HepG2 (cell line): Measurements from ENCODE around the gene RNASE4. TPM values are rescaled to one million over a fixed set of nuclear protein-coding genes. Genes with fewer than 3 reads are reported as not detected.

Source experiments
- ARID2 ChIP-seq: sonication (generic); formaldehyde crosslinking; IDR thresholded peaks from 2 replicates; pipeline ENCODE4 v1.8.1; 2022; ENCODE audit warnings: mild to moderate bottlenecking, missing genetic modification reagents, borderline replicate concordance
- ATF1 ChIP-seq: IDR thresholded peaks from 2 replicates; pipeline ENCODE4 v1.6.1; 2016; ENCODE audit warnings: mild to moderate bottlenecking, control low read depth
- ERF ChIP-seq: IDR thresholded peaks from 2 replicates; pipeline ENCODE4 v1.6.1; 2018; ENCODE audit warnings: missing biosample characterization, missing genetic modification reagents
- HOXA5 ChIP-seq: sonication (generic); formaldehyde crosslinking; IDR thresholded peaks from 2 replicates; pipeline ENCODE4 v1.4.0; 2020; ENCODE audit warnings: missing genetic modification reagents
- ISL2 ChIP-seq: sonication (generic); formaldehyde crosslinking; IDR thresholded peaks from 2 replicates; pipeline ENCODE4 v1.5.0; 2020; ENCODE audit warnings: missing genetic modification reagents
- KDM5A ChIP-seq: fragments of 200-600 bp; sonication (generic); IDR thresholded peaks from 2 replicates; pipeline ENCODE4 v1.7.0; 2018; ENCODE audit warnings: antibody characterized with exemption, mild to moderate bottlenecking, low read length, borderline replicate concordance
- MEF2D ChIP-seq: sonication (generic); formaldehyde crosslinking; IDR thresholded peaks from 2 replicates; pipeline ENCODE4 v1.5.1; 2020; ENCODE audit warnings: mild to moderate bottlenecking, missing genetic modification reagents
- MIER2 ChIP-seq: IDR thresholded peaks from 2 replicates; pipeline ENCODE4 v1.6.1; 2016; ENCODE audit warnings: missing biosample characterization, missing genetic modification reagents
- NFRKB ChIP-seq: fragments of 450-650 bp; IDR thresholded peaks from 2 replicates; pipeline ENCODE4 v1.6.1; 2017
- NFYB ChIP-seq: sonication (generic); formaldehyde crosslinking; IDR thresholded peaks from 2 replicates; pipeline ENCODE4 v1.4.0; 2020; ENCODE audit warnings: missing genetic modification reagents
- RBAK ChIP-seq: sonication (generic); formaldehyde crosslinking; IDR thresholded peaks from 2 replicates; pipeline ENCODE4 v1.5.1; 2020; ENCODE audit warnings: mild to moderate bottlenecking, missing genetic modification reagents
- SMAD9 ChIP-seq: sonication (generic); formaldehyde crosslinking; IDR thresholded peaks from 2 replicates; pipeline ENCODE4 v1.5.1; 2020; ENCODE audit warnings: mild to moderate bottlenecking, missing genetic modification reagents
- TGIF2 ChIP-seq: IDR thresholded peaks from 2 replicates; pipeline ENCODE4 v1.6.1; 2016; ENCODE audit warnings: control low read depth, missing compliant biosample characterization
- TRIM24 ChIP-seq: sonication (generic); formaldehyde crosslinking; IDR thresholded peaks from 2 replicates; pipeline ENCODE4 v1.8.0; 2022; ENCODE audit warnings: mild to moderate bottlenecking, missing genetic modification reagents
- YY1 ChIP-seq: IDR thresholded peaks from 2 replicates; pipeline ENCODE4 v1.6.1; 2011; ENCODE audit warnings: low read length, low read depth, moderate library complexity, mild to moderate bottlenecking; ENCODE audit not compliant: insufficient read depth, insufficient replicate concordance
- ZNF20 ChIP-seq: sonication (generic); formaldehyde crosslinking; IDR thresholded peaks from 2 replicates; pipeline ENCODE4 v1.4.0; 2020; ENCODE audit warnings: mild to moderate bottlenecking, moderate library complexity, missing genetic modification reagents
- ZNF296 ChIP-seq: sonication (generic); formaldehyde crosslinking; conservative IDR thresholded peaks from 2 replicates; pipeline ENCODE4 v1.5.0; 2020; ENCODE audit warnings: mild to moderate bottlenecking, missing genetic modification reagents
- ZNF446 ChIP-seq: sonication (generic); formaldehyde crosslinking; IDR thresholded peaks from 2 replicates; pipeline ENCODE4 v1.5.0; 2020; ENCODE audit warnings: mild to moderate bottlenecking, missing genetic modification reagents
- ZNF674 ChIP-seq: sonication (generic); formaldehyde crosslinking; IDR thresholded peaks from 2 replicates; pipeline ENCODE4 v1.5.0; 2020; ENCODE audit warnings: low read depth, mild to moderate bottlenecking, missing genetic modification reagents
- ZNF7 ChIP-seq: IDR thresholded peaks from 2 replicates; pipeline ENCODE4 v1.6.1; 2016; ENCODE audit warnings: missing biosample characterization, missing genetic modification reagents
- ZZZ3 ChIP-seq: sonication (generic); formaldehyde crosslinking; IDR thresholded peaks from 2 replicates; pipeline ENCODE4 v1.4.0; 2020; ENCODE audit warnings: missing genetic modification reagents, mild to moderate bottlenecking, borderline replicate concordance
- polyA plus RNA-seq, 8 experiments: library from polyadenylated mRNA; depleted of rRNA in 3 of 8; stranded (reverse) in 7 of 8; unstranded in 1 of 8; fragments of >200 nt; fragmentation: Illumina TruSeq in 4 of 8; extraction: Trizol in 4 of 8; gene quantifications; 2 replicates each; pipeline versions ENCODE4 v1.2.1 to v1.2.3, GENCODE V29; 2011 to 2016; ENCODE audit warnings: low read depth in 4 of 8, missing spikeins in 1 of 8, mixed read lengths in 1 of 8; ENCODE audit not compliant: insufficient read depth in 1 of 8
- total RNA-seq, 5 experiments: library from RNA; depleted of rRNA; stranded (reverse); fragments of >200 nt; fragmentation: Illumina TruSeq; extraction: Trizol; gene quantifications; 2 replicates each; pipeline ENCODE4 v1.2.3, GENCODE V29; 2016; ENCODE audit warnings: low read depth in 1 of 5
- TF ChIP-seq, protein P1 (sequence below): sonication (generic); formaldehyde crosslinking; IDR thresholded peaks from 2 replicates; pipeline ENCODE4 v1.9.0; 2021; ENCODE audit warnings: missing genetic modification reagents, mild to moderate bottlenecking, borderline replicate concordance
- TF ChIP-seq, protein P2 (sequence below): sonication (generic); formaldehyde crosslinking; IDR thresholded peaks from 2 replicates; pipeline ENCODE4 v1.4.0; 2020; ENCODE audit warnings: missing genetic modification reagents
- TF ChIP-seq, protein P3 (sequence below): sonication (generic); formaldehyde crosslinking; IDR thresholded peaks from 2 replicates; pipeline ENCODE4 v1.5.0; 2020; ENCODE audit warnings: missing genetic modification reagents
- TF ChIP-seq, protein P4 (sequence below): IDR thresholded peaks from 2 replicates; pipeline ENCODE4 v1.6.1; 2016; ENCODE audit warnings: low read depth
- TF ChIP-seq, protein P5 (sequence below): sonication (generic); formaldehyde crosslinking; IDR thresholded peaks from 2 replicates; pipeline ENCODE4 v1.4.0; 2020; ENCODE audit warnings: missing genetic modification reagents

RNASE4 gene
- total and polyA plus RNA-seq, 2 of the 13 experiments (the other 11 are each of a cell fraction or from before 2014, with no cell fraction given), result 109 to 983 TPM

DNA sequence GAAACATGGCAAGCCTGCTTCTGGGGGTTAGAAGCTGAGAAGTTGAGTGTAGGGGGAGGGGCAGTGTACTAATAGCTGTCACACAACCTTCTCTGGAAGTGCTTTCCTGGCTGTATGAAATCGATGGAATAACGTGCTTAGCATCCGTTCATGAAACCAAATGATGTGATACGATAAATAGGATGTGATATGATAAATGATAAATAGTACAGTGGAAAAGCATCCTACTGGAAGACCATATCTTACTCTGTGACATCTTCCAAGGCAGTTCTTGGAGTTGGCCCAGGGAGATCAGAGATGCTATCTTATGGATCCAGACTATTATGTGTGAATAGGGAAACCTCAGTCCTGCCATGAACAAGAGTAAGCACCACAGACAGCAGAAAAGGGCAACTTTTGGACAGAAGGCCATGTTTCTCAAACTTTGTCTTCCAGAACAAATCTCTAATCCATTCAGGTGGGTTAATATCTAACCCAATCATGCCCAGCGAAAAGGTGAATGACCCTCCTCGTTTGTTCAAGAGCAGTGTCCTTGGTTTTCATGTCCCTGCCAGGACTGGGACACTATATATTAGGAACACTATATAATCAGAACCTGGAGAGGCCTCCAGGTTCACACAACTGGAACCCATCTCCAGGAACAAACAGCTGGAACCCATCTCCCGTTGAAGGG lies 3.9 kb downstream of the RNASE4 start, which contains the start of gene ANG (continued):
- TF ChIP-seq ISL2 (CRISPR knock-in tag) (peak; percentile 40; the same call in 1 of the 2 replicates), HOXA5 (CRISPR knock-in tag) (no peak), ZNF674 (CRISPR knock-in tag) (no peak), NFYB (CRISPR knock-in tag) (no peak), TRIM24 (CRISPR knock-in tag) (no peak), MEF2D (CRISPR knock-in tag) (no peak), ATF1 (CRISPR knock-in tag) (no peak), ZNF20 (CRISPR knock-in tag) (no peak), ZZZ3 (CRISPR knock-in tag) (no peak), ZNF446 (CRISPR knock-in tag) (no peak), ZNF296 (no peak), ARID2 (CRISPR knock-in tag) (no peak), YY1 (no peak), TGIF2 (CRISPR knock-in tag) (0 out of 2 replicates have a peak, but pooled peaks have one; percentile 16), NFRKB (no peak), RBAK (CRISPR knock-in tag) (no peak), SMAD9 (CRISPR knock-in tag) (no peak), ERF (CRISPR knock-in tag) (no peak), MIER2 (CRISPR knock-in tag) (0 out of 2 replicates have a peak, but pooled peaks have one; percentile 16), KDM5A (no peak), ZNF7 (CRISPR knock-in tag) (peak; percentile 99)
- TF ChIP-seq, protein P1, sequence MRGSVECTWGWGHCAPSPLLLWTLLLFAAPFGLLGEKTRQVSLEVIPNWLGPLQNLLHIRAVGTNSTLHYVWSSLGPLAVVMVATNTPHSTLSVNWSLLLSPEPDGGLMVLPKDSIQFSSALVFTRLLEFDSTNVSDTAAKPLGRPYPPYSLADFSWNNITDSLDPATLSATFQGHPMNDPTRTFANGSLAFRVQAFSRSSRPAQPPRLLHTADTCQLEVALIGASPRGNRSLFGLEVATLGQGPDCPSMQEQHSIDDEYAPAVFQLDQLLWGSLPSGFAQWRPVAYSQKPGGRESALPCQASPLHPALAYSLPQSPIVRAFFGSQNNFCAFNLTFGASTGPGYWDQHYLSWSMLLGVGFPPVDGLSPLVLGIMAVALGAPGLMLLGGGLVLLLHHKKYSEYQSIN (CRISPR knock-in tag), result no peak
- TF ChIP-seq, protein P2, sequence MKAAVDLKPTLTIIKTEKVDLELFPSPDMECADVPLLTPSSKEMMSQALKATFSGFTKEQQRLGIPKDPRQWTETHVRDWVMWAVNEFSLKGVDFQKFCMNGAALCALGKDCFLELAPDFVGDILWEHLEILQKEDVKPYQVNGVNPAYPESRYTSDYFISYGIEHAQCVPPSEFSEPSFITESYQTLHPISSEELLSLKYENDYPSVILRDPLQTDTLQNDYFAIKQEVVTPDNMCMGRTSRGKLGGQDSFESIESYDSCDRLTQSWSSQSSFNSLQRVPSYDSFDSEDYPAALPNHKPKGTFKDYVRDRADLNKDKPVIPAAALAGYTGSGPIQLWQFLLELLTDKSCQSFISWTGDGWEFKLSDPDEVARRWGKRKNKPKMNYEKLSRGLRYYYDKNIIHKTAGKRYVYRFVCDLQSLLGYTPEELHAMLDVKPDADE (CRISPR knock-in tag), result no peak
- TF ChIP-seq, protein P3, sequence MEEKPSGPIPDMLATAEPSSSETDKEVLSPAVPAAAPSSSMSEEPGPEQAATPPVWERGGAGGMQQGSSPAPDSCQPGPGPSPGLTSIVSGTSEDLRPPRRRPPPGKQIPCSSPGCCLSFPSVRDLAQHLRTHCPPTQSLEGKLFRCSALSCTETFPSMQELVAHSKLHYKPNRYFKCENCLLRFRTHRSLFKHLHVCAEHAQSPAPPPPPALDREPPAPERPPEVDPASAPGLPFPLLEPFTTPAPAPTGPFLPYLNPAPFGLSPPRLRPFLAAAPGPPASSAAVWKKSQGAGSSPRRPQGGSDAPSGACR, result 0 out of 2 replicates have a peak, but pooled peaks have one; percentile 70
- TF ChIP-seq, protein P4, sequence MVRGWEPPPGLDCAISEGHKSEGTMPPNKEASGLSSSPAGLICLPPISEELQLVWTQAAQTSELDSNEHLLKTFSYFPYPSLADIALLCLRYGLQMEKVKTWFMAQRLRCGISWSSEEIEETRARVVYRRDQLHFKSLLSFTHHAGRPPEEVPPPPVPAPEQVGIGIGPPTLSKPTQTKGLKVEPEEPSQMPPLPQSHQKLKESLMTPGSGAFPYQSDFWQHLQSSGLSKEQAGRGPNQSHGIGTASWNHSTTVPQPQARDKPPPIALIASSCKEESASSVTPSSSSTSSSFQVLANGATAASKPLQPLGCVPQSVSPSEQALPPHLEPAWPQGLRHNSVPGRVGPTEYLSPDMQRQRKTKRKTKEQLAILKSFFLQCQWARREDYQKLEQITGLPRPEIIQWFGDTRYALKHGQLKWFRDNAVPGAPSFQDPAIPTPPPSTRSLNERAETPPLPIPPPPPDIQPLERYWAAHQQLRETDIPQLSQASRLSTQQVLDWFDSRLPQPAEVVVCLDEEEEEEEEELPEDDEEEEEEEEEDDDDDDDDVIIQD (CRISPR knock-in tag), result no peak; the same call in 1 of the 2 replicates
- TF ChIP-seq, protein P5, sequence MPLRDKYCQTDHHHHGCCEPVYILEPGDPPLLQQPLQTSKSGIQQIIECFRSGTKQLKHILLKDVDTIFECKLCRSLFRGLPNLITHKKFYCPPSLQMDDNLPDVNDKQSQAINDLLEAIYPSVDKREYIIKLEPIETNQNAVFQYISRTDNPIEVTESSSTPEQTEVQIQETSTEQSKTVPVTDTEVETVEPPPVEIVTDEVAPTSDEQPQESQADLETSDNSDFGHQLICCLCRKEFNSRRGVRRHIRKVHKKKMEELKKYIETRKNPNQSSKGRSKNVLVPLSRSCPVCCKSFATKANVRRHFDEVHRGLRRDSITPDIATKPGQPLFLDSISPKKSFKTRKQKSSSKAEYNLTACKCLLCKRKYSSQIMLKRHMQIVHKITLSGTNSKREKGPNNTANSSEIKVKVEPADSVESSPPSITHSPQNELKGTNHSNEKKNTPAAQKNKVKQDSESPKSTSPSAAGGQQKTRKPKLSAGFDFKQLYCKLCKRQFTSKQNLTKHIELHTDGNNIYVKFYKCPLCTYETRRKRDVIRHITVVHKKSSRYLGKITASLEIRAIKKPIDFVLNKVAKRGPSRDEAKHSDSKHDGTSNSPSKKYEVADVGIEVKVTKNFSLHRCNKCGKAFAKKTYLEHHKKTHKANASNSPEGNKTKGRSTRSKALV (CRISPR knock-in tag), result no peak
